HG02885 (cell line): Measurements from ENCODE around the gene PARP15.

Source experiments
- ATAC-seq: cut with Tn5 transposase; IDR thresholded peaks from one replicate; pipeline ENCODE4 v1.9.1; 2021; ENCODE audit warnings: mild to moderate bottlenecking; ENCODE audit not compliant: unreplicated experiment, poor library complexity

PARP15 gene

GRCh38 chr3:122568755-122569154 lies 8.7 kb upstream of the PARP15 start:
- no peak for ATAC-seq

GRCh38 chr3:122572940-122573412 lies 4.5 kb upstream of the PARP15 start:
- ATAC-seq, result no peak

- ATAC-seq, result peak; percentile 90
Observed at GRCh38 chr3:122576174-122576940, 1.1 kb upstream of the PARP15 start.

- ATAC-seq, result no peak
Observed at GRCh38 chr3:122578069-122578740, 755 bp downstream of the PARP15 start.

GRCh38 chr3:122580470-122580869 lies 3.0 kb downstream of the PARP15 start:
- ATAC-seq, result no peak

- no peak for ATAC-seq
Observed at GRCh38 chr3:122581622-122582021, 4.2 kb downstream of the PARP15 start.

- no peak for ATAC-seq
Observed at GRCh38 chr3:122582390-122582789, 4.9 kb downstream of the PARP15 start.

GRCh38 chr3:122586098-122586497 lies 8.6 kb downstream of the PARP15 start:
- no peak for ATAC-seq

GRCh38 chr3:122586773-122587485 lies 9.5 kb downstream of the PARP15 start:
- ATAC-seq, result no peak

- no peak for ATAC-seq
Observed at GRCh38 chr3:122587572-122587971, 10.1 kb downstream of the PARP15 start.

- ATAC-seq, result no peak
Observed at GRCh38 chr3:122589297-122589696, 11.8 kb downstream of the PARP15 start.

- ATAC-seq, result no peak
Observed at GRCh38 chr3:122590610-122591009, 13.2 kb downstream of the PARP15 start.

GRCh38 chr3:122594025-122594424 lies 16.6 kb downstream of the PARP15 start:
- no peak for ATAC-seq

GRCh38 chr3:122598151-122598550 lies 20.7 kb downstream of the PARP15 start:
- ATAC-seq, result no peak

- ATAC-seq, result no peak
Observed at GRCh38 chr3:122598556-122598955, 21.1 kb downstream of the PARP15 start.

GRCh38 chr3:122602011-122602710 lies 24.7 kb downstream of the PARP15 start:
- no peak for ATAC-seq

- ATAC-seq, result no peak
Observed at GRCh38 chr3:122603056-122603455, 25.6 kb downstream of the PARP15 start.

- ATAC-seq, result no peak
Observed at GRCh38 chr3:122606330-122606729, 28.9 kb downstream of the PARP15 start.

GRCh38 chr3:122608916-122609315 lies 31.5 kb downstream of the PARP15 start:
- no peak for ATAC-seq

- peak; percentile 96 for ATAC-seq
Observed at GRCh38 chr3:122609798-122610559, 32.5 kb downstream of the PARP15 start.
